NCI-H524 (cell line): Measurements from ENCODE around the gene OR2A2.

Experiments
- DNase-seq, 2 experiments: peaks; one replicate each; lab custom pipeline; 2025; lab: John Stamatoyannopoulos, UW

Gene OR2A2

DNA sequence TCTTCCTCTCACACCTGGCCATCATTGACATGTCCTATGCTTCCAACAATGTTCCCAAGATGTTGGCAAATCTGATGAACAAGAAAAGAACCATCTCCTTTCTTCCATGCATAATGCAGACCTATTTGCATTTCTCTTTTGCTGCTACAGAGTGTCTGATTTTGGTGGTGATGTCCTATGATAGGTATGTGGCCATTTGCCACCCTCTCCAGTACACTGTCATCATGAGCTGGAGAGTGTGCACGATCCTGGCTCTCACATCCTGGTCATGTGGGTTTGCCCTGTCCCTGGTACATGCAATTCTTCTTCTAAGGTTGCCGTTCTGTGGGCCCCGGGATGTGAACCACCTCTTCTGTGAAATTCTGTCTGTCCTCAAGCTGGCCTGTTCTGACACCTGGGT is 32.8 kb downstream of the OR2A2 start:
- DNase-seq: no peak

DNA sequence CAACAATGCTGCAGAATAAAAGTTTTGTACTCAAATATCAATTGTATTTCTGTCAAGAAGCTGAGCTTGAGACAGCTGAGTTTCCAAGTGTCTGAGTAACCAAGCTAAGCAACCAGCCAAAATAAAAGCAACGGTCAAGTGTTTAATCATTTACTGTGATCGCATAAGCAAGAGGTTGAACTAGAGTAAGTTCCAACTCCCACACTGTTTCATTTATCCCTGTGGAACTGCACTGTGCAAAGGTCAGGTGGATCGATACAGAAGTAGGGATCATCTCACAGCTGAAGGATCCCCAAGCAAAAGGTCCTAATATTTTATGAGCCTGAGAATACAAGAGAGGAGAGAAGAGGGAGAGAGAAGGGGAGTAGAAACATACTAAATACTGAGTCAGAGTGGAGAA is 35.0 kb downstream of the OR2A2 start:
- DNase-seq: no peak

DNA sequence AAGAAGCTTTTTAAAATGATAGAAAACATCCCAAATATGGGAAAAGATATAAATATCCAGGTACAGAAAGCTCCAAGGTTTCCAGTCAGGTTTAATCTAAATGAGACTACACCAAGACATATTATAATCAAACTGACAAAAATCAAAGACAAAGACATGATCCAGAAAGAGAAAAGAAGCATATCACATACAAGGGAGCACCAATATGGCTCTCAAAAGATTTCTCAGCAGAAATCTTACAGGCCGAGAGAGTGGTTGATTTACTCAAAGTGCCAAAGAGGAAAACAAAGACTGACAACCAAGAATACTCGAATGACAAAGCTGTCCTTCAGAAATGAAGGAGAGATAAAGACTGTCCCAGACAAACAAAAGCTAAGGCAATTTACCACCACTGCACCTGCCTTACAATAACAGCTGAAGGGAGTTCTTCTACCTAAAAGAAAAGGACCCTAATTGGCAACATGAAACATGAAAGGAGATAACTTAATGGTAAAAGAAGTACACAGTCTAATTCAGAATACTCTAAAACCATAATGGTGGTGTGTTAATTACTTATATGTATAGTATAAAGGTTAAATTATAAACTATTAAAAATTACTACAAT is 38.9 kb downstream of the OR2A2 start:
- no peak for DNase-seq

GRCh38 chr7:144158861-144159260 is 49.5 kb downstream of the OR2A2 start:
- DNase-seq: no peak
